OCI-LY1 (cell line): ENCODE data around the gene CACNA2D4.

Source experiments
- CTCF ChIP-seq: fragments of 200-600 bp; sonication (generic), shearing (Covaris generic); IDR thresholded peaks from 2 replicates; pipeline ENCODE4 v1.5.1; 2017; ENCODE audit warnings: mild to moderate bottlenecking, antibody characterized with exemption, low read length, moderate library complexity, mixed read lengths
- EZH2 ChIP-seq: fragments of 200-600 bp; sonication (generic), shearing (Covaris generic); IDR thresholded peaks from 2 replicates; pipeline ENCODE4 v1.8.0; 2017; ENCODE audit warnings: borderline replicate concordance, mixed run types, mild to moderate bottlenecking, antibody characterized with exemption, low read length, moderate library complexity, mixed read lengths

- TF ChIP-seq CTCF, result no peak
- TF ChIP-seq EZH2, result no peak
Measured at GRCh38 chr12:1778911-1779310, 139.5 kb downstream of the CACNA2D4 start.
